T-helper 22 cell (primary cell): ENCODE measurements around the gene ZNF282.
"Not testable (repeated sequence)": the region's sequence is repeated elsewhere in the genome, so short reads cannot be mapped to it uniquely, and the experiment has no call there.

Source experiments
- DNase-seq: peaks from one replicate; pipeline ENCODE4 v3.0.0-alpha.2; 2020; ENCODE audit warnings: low read depth

Gene ZNF282

DNA sequence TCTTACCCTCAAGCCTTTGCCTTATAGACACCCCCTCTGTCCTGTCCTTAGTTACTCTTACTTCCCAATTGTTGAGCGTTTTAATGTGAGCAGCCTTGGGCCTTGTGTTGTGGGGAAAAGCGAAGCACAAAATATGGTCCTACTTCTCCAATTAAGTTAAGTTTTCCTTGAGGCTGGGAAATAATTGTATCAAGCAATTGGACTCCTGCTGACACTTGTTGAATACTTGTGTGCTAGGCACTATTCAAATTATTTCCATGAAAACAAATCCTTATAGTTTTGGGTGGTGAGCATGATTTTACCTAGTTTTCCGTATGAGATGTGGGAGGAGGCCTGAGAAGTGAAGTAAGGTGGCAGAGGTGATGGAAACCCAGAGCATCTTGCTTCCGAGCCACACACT is 61.2 kb downstream of the ZNF282 start:
- DNase-seq = no peak

DNA sequence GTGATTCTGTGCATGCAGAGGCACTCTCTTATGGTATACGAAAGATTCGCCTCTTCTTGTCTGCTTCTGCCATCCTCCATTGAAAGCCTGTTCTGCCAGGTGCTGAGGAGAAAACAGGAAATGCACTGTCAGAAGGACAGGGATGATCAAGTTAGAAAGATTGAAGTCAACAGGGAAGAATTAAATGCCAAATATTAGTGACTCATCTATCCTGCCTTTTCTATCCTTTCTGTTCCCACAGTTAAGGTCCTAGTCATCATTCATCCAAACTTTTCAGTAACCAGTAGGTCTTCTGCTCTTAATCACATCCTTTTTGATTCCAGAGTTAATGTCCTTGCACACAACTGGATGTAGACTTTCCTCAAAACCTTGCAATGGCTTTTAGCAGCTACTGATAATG is 61.8 kb downstream of the ZNF282 start:
- no peak for DNase-seq

DNA sequence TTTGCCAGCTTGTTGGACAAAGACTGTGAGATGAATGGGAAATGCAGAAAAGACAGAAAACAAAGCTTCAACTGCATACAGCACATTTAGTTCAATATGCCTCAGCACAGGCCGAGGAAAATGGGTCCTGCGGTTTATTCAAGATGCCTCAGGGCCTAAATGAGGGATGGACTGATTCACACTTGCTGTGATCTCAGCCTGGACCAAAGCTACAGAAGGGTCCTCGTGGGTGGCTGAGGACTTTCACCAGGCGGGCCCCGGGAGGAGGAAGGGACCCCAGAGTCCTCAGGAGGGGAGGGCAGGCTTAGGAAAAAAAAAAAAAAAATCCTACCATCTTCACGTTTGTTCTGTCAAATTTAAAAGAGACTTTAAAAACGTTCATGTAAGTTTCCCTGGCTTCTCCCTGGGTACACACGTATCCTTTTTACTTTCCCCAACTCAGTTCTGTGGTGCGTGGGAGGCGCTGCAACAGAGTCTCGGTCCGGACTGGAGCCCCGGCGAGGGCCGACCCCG is 66.0 kb downstream of the ZNF282 start:
- no peak for DNase-seq

GRCh38 chr7:149261829-149262617 is 66.7 kb downstream of the ZNF282 start, which contains the start of gene ZNF783:
Gene ZNF783 (plus strand): TSS chr7:149262196. CDS start chr7:149262334, 138 bp downstream.
- DNase-seq = peak; percentile 77

DNA sequence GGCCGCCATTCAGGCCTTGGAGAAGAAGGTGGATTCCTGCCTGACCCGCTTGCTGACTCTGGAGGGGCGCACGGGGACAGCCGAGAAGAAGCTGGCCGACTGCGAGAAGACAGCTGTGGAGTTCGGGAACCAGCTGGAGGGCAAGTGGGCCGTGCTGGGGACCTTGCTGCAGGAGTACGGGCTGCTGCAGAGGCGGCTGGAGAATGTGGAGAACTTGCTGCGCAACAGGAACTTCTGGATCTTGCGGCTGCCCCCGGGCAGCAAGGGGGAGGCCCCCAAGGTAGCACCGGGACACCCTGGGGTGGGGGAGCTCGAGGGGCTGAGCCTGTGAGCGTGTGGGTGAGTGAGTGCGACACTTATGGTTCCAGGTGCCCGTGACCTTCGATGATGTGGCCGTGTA is 71.1 kb downstream of the ZNF282 start:
- DNase-seq = no peak

DNA sequence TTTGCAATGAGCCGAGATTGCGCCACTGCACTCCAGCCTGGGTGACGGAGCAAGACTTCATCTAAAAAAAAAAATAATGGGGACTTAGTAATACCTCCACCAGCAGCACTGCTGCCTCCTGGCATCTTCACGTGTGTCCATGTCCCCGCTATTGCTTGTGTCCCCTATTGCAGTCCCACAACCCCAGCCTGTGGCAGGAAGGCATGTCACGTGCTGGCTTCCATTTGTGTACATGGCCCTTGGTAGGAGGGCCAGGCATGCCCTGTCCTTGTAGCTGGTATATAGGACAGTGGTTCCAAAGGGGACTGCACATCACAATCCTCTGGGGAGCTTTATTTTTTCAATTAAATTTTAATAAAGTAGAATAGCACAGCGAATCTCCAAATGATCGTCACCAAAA is 72.4 kb downstream of the ZNF282 start:
- no peak for DNase-seq

GRCh38 chr7:149274424-149274823 is 79.1 kb downstream of the ZNF282 start:
- DNase-seq = not testable (repeated sequence)
